Kidney epithelial cell (primary cell): ENCODE measurements around the gene MFGE8. TPM values are rescaled to one million over a fixed set of nuclear protein-coding genes. Genes with fewer than 3 reads are reported as not detected.

Experiments used
- DNase-seq: peaks from one replicate; pipeline ENCODE4 v3.0.0-alpha.2; 2010; ENCODE audit warnings: low read depth
- H3K27me3 ChIP-seq: 2 replicates; pipeline ENCODE4 v1.6.0; 2011; ENCODE audit warnings: low read length; ENCODE audit not compliant: control insufficient read depth, insufficient read depth
- H3K36me3 ChIP-seq: 2 replicates; pipeline ENCODE4 v1.5.1; 2011; ENCODE audit warnings: low read length; ENCODE audit not compliant: control insufficient read depth, insufficient read depth
- H3K4me3 ChIP-seq: 2 replicates; pipeline ENCODE4 v1.5.1; 2011; ENCODE audit warnings: low read depth, mild to moderate bottlenecking, control low read depth, low read length
- total RNA-seq: library from RNA; depleted of rRNA; stranded (reverse); fragments of >200 nt; gene quantifications from 2 replicates; pipeline ENCODE4 v1.2.3, GENCODE V29; 2015
- TF ChIP-seq, protein P1 (sequence below): IDR thresholded peaks from 2 replicates; pipeline ENCODE4 v1.5.1; 2011; ENCODE audit warnings: mild to moderate bottlenecking, moderate library complexity, low read length, control low read depth, inconsistent platforms; ENCODE audit not compliant: insufficient read depth, poor library complexity, severe bottlenecking

MFGE8 gene
- total RNA-seq, 1 donor from 2014 or later: 261 TPM

DNA sequence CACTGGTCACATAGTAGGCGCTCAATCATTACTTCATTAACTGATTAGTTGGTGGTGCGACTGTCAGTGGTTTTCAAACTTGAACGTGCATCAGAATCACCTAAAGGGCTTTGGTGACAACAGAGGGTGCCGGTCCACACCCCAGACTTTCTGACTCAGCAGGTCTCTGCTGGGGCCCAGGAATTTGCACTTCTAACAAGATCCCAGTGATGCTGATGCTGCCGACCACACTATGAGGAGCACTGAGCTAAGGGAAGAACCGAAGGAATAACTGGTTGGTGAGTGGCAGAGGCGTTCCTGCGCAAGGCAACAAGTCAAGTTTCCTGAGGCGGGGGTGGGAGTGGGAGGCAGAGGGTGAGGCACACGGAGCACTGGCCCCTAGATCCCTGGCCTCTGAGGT is 36.6 kb downstream of the MFGE8 start:
- H3K36me3 ChIP-seq: no peaks in the 10 kb centered on the region
- H3K4me3 ChIP-seq: no peak overlapping the region
- DNase-seq: no peak
- TF ChIP-seq, protein P1, sequence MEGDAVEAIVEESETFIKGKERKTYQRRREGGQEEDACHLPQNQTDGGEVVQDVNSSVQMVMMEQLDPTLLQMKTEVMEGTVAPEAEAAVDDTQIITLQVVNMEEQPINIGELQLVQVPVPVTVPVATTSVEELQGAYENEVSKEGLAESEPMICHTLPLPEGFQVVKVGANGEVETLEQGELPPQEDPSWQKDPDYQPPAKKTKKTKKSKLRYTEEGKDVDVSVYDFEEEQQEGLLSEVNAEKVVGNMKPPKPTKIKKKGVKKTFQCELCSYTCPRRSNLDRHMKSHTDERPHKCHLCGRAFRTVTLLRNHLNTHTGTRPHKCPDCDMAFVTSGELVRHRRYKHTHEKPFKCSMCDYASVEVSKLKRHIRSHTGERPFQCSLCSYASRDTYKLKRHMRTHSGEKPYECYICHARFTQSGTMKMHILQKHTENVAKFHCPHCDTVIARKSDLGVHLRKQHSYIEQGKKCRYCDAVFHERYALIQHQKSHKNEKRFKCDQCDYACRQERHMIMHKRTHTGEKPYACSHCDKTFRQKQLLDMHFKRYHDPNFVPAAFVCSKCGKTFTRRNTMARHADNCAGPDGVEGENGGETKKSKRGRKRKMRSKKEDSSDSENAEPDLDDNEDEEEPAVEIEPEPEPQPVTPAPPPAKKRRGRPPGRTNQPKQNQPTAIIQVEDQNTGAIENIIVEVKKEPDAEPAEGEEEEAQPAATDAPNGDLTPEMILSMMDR: no peak
- H3K27me3 ChIP-seq: peaks cover 11% of the 10 kb centered on the region

GRCh38 chr15:88874684-88875083 is 38.5 kb downstream of the MFGE8 start:
- peaks cover 26% of the 10 kb centered on the region for H3K27me3 ChIP-seq
- TF ChIP-seq, protein P1: no peak
- no peaks in the 10 kb centered on the region for H3K36me3 ChIP-seq
- no peak overlapping the region for H3K4me3 ChIP-seq
- no peak for DNase-seq

DNA sequence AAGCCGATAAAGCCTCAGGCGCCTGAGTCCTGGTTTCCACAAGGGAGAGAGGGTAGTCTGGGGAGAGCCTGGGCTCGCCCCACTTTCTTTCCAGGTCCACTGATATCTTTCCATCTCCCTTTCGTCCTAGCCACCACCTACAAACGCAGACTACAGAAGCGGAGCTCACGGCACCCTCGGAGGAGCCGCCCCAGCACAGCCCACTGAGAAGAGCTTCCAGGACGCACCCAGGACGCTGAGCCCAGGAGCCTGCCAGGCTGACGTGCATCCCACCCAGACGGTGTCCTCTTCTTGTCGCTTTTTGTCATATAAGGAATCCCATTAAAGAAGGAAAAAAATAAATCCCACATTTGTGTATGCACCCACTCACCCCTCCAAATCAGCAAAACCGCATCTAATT is 38.9 kb downstream of the MFGE8 start:
- Histone ChIP-seq H3K36me3 (no peaks in the 10 kb centered on the region), H3K4me3 (no peak overlapping the region), H3K27me3 (peaks cover 28% of the 10 kb centered on the region)
- DNase-seq: no peak
- TF ChIP-seq, protein P1: no peak

DNA sequence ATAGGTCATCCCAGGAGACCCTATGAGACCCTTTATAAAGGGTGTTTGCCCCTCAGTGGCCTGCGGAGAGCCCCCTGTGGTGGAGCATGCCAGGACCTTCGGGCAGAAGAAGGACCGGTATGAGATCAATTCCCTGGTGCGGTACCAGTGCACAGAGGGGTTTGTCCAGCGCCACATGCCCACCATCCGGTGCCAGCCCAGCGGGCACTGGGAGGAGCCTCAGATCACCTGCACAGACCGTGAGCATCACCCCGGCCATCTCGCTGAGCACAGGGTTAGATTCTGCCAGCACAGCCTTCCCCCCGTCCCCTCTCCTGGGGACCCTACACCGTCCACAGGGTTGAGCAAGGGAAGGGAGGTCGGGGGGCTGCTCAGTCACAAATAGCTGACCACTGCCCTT is 39.4 kb downstream of the MFGE8 start:
- peaks cover 28% of the 10 kb centered on the region for H3K27me3 ChIP-seq
- DNase-seq: no peak
- TF ChIP-seq, protein P1: no peak
- no peak overlapping the region for H3K4me3 ChIP-seq
- no peaks in the 10 kb centered on the region for H3K36me3 ChIP-seq

DNA sequence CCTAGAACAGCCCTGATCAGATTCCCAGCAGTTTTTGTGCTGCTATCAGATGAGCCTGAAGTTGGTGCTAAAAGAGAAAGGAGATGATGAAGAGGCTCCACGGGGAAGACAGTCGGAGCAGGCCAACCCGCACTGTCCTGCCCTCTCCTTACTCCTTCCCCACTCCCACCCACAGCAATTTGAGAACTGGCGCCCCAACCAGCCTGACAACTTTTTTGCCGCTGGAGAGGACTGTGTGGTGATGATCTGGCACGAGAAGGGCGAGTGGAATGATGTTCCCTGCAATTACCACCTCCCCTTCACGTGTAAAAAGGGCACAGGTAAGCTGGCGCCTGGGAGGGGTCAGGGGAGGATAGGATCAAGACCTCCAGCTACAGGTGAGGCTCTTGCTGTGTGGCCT is 40.5 kb downstream of the MFGE8 start:
- H3K4me3 ChIP-seq: no peak overlapping the region
- TF ChIP-seq, protein P1: no peak
- H3K36me3 ChIP-seq: no peaks in the 10 kb centered on the region
- peaks cover 28% of the 10 kb centered on the region for H3K27me3 ChIP-seq
- DNase-seq: no peak

GRCh38 chr15:88872106-88872505 is 41.1 kb downstream of the MFGE8 start:
- Histone ChIP-seq H3K27me3 (peaks cover 28% of the 10 kb centered on the region), H3K4me3 (no peak overlapping the region), H3K36me3 (no peaks in the 10 kb centered on the region)
- TF ChIP-seq, protein P1: no peak
- DNase-seq: no peak
